Left colon (tissue), 2 donors: ENCODE data around the gene TRIM33. TPM values are rescaled to one million over a fixed set of nuclear protein-coding genes. Genes with fewer than 3 reads are reported as not detected.

Source experiments
- total RNA-seq, 2 donors: library from RNA; stranded (reverse); fragmentation: NEBNext Ultra II Directional; extraction: Animal tissue kit (Norgen Biotek cat#: 25700); gene quantifications; one replicate each; pipeline ENCODE4 v1.2.1, GENCODE V29; 2021
- donor health status: DM: no; HTN: no; CAD: no.
- donor health status: DM: yes; HTN: yes; CAD: no.

The TRIM33 gene
- total RNA-seq, 2 donors from 2014 or later, result 28.6 to 31.0 TPM

Other genes with a start within 250 kb of the TRIM33 start
- 10 to 100 TPM; 27.2 to 31.2 TPM for gene BCAS2, start 70.4 kb upstream of the TRIM33 start, total RNA-seq
- 1 to 10 TPM in 1 of 2 donors, under 1 TPM in 1; 0.64 to 1.3 TPM for gene DENND2C, start 158.8 kb upstream of the TRIM33 start, total RNA-seq
- 1 to 10 TPM in 1 of 2 donors, under 1 TPM in 1; 0.82 to 2.2 TPM for gene AMPD1, start 184.3 kb upstream of the TRIM33 start, total RNA-seq
- 10 to 100 TPM; 48.4 to 63.6 TPM for gene NRAS, start 205.6 kb upstream of the TRIM33 start, total RNA-seq
- 100 to 1,000 TPM; 396 to 464 TPM for gene CSDE1, start 246.8 kb upstream of the TRIM33 start, total RNA-seq